Pulmonary artery endothelial cell (primary cell): Measurements from ENCODE around the gene LMF1. TPM values are rescaled to one million over a fixed set of nuclear protein-coding genes. Genes with fewer than 3 reads are reported as not detected.

Source experiments
- DNase-seq: peaks from one replicate; pipeline ENCODE4 v3.0.0-alpha.2; 2011; ENCODE audit warnings: low read depth, low spot score
- total RNA-seq: library from RNA; depleted of rRNA; stranded (reverse); fragments of >200 nt; gene quantifications from 2 replicates; pipeline ENCODE4 v1.2.3, GENCODE V29; 2014

Gene LMF1
- total RNA-seq, 1 donor from 2014 or later = 12.9 TPM

DNA sequence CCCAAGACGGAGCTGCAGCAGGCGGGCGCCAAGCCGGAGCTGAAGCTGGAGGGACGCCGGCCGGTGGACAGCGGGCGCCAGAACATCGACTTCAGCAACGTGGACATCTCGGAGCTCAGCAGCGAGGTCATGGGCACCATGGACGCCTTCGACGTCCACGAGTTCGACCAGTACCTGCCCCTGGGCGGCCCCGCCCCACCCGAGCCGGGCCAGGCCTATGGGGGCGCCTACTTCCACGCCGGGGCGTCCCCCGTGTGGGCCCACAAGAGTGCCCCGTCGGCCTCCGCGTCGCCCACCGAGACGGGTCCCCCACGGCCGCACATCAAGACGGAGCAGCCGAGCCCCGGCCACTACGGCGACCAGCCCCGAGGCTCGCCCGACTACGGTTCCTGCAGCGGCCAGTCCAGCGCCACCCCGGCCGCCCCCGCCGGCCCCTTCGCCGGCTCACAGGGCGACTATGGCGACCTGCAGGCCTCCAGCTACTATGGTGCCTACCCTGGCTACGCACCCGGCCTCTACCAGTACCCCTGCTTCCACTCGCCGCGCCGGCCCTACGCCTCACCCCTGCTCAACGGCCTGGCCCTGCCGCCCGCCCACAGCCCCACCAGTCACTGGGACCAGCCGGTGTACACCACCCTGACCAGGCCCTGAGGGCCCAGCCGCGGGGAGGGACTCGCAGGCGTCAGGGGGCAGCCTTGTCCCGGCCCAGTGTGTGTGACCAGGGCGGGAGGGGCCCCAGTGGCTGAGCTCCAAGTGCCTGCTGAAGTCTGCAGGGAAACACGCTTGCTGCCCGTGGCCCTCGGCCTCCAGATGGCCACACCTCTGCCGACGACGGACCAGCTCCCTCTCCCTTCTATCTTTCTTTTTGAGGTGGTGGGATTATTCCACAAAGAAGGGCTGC lies 14.2 kb upstream of the LMF1 start:
- DNase-seq = no peak

DNA sequence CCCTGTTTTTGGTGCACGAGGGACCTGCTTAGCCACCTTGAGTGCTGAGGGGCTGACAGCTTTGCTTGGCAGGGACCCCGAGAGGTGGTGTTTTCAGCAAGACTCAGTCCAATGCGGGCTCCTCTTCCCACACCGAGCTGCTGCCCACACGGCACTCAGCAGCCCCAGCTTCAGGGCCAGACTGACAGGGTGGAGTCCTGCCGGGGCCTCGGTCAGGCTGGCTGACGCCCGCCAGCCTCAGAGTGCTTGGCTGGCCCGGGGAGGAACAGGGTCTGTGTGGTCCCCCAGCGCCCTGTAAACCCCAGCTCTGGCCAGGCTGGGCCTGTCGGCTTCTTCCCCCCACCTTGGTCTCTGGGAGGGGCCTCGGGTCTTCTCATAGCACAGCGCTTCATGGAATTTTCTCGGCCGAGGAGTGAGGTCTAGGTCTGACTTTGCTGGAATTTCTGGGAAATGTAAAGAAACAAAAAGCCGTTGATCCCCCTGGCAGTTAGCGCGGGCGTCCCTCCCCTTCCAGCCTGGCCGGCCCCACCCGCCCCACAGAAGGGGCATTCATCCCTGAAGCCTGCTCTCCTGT lies 13.4 kb upstream of the LMF1 start:
- no peak for DNase-seq

DNA sequence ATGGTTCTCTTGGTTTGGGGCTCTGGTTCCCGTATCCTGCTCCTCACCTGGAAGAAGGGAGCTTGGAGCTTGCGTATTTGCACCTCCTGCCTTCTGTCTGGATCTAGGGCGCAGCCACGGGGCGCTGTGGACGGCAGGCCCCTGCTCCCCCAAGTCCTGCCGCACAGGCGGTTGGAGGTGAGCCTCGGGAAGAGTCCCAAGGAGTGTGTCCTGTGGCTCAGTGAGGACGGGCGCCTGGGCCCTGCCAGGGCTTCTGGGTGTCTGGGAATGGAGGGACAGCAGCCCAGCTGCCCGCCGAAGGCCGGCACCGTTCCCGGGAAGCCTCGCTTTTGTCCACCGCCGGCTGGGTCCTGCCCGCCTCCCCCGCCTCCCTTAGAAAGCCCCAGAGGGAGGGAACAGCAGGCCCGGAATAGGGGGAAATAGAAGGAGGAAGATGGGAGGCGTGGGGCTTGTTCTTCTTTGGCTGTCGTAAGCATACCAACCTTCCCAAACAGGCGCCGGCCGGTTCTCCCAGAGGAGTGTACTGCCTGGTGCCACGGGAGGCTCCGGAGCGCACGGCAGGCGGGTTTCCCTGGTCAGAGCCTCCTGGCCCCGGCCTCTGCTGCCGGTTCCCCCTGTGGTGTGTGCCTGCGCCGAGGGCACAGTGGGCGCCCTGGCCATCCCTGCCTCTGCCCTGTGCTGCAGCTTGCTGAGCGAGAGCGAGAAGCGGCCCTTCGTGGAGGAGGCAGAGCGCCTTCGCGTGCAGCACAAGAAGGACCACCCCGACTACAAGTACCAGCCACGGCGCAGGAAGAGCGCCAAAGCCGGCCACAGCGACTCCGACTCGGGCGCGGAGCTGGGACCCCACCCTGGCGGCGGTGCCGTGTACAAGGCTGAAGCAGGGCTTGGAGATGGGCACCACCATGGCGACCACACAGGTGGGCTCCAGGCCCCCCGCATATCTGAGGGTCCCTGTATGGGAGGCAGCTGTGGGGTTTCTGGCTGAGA lies 12.6 kb upstream of the LMF1 start:
- DNase-seq = no peak

GRCh38 chr16:982145-983043 lies 11.6 kb upstream of the LMF1 start:
- no peak for DNase-seq

GRCh38 chr16:981695-982144 lies 10.9 kb upstream of the LMF1 start, which contains the start of gene SOX8:
Gene SOX8 (plus strand): TSS chr16:981770. CDS start chr16:981923, 153 bp downstream.
- DNase-seq = no peak

DNA sequence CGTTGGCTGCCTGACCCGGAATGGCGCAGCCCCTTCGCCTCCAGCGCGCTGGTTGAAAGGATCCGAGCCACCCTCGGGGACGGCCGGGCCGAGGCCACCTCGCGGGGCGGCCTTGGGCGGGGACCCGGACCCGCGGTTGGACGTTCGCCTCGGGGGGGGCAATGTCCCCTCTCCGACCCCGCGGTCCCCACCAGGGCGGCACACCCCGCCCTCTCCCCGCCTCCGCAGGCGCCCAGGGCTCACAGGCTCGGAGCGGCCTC lies 9.7 kb upstream of the LMF1 start:
- no peak for DNase-seq

GRCh38 chr16:979859-980594 lies 9.2 kb upstream of the LMF1 start:
- no peak for DNase-seq

- DNase-seq = no peak
Observed at GRCh38 chr16:979147-979546, 8.4 kb upstream of the LMF1 start.

GRCh38 chr16:978403-978802 lies 7.6 kb upstream of the LMF1 start:
- no peak for DNase-seq

DNA sequence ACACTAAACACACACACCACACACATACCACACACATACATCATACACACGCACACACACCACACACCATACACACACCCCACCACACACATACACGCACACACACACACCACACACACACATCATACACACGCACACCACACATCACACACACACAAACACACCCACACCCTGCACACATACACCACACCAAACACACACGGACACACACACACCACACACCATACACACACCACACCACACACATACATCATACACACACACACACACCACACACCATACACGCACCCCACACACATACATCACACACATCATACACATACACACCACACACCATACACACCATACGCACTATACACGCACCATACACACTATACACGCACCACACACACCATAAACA lies 7.1 kb upstream of the LMF1 start:
- DNase-seq = no peak

DNA sequence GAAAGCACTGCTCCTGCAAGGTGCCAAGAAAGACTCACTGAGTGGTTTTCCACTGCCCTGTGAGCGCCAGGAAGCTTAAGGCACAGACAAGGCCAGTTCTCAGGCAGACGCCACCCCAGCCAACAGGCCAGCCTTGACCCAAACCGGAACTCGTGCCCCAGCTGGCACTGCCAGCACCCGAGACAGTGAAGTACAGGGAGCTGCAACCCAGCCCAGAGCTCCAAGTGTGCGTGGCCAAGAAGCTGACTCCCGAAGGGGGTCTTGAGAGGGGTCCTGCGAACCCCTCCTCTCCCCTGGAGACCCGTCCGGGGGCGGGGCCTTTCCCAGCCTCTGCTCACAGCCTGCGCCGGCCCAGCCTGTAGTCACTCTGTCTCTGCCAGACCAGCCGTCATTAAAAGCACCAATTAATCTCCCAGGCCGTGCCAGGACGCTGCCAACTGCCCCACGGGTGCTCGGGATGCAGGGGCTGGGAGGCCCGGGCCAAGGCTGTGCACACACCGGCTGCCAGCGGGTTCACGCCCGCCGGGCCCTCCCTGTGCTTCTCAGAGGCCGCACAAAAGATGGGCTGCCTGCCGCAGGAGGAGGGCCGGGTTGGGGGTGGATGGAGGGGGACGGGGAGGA lies 6.4 kb upstream of the LMF1 start:
- no peak for DNase-seq

DNA sequence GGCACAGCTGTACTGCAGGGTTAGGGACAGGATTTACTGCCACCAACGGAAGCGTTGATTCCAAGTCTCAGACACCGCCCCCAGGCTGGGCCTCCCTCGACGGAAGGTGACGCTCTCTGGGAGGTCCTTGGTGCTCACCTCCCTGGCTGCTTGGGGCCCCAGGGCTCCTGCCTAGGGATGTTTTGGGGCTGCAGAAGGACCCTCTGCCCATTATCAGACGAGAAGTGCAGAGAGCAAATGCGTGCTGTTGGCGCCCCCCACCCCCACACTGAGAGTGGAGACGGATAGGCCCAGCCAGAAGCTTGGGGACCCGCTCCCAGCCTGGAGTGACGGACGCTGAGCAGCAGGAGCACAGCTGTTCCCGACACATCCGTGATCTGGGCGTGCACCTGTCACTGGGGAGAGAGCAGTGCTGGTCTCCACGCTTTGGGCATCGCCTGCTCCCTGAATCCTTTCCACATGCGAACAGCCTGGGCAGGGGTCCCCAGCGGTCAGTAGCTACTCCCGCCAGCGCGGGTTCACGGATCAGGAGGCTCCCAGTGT lies 5.7 kb upstream of the LMF1 start:
- DNase-seq = no peak

DNA sequence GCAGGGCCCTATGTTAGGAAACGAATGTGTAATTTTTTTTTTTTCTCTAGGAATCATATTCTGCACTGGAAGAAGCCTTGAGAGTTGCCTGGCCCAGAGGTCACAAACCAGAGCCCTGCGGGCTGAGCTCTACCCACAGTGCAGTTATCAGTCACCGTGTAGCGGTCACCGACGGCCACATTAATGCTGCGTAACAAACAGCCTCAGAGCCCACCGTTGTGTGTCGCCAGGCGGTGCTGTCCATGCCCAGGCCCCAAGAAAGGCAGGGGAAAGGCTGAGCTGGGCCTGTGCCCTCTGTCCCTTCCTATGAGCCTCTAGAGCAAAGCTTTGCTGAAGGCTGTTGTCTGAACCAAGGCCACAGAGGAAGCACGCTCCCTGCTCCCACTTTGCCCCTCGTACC lies 4.5 kb upstream of the LMF1 start:
- no peak for DNase-seq

GRCh38 chr16:974611-975261 lies 4.0 kb upstream of the LMF1 start:
- DNase-seq = no peak

- DNase-seq = no peak
Observed at GRCh38 chr16:974001-974601, 3.3 kb upstream of the LMF1 start.

- no peak for DNase-seq
Observed at GRCh38 chr16:973366-973765, 2.6 kb upstream of the LMF1 start.

- DNase-seq = no peak
Observed at GRCh38 chr16:972316-973002, 1.7 kb upstream of the LMF1 start.

GRCh38 chr16:971981-972315 lies 1.2 kb upstream of the LMF1 start:
- no peak for DNase-seq
